Measurements from ENCODE around the gene CST8.

CST8 gene

GRCh38 chr20:23524146-23524545 lies 33.2 kb downstream of the CST8 start:
- no peak for DNase-seq

- DNase-seq: no peak
These were observed 35.9 kb downstream of the CST8 start for GRCh38 chr20:23526850-23527249.

- DNase-seq: no peak
These were observed 38.0 kb downstream of the CST8 start for GRCh38 chr20:23528867-23529431.

- DNase-seq: no peak
These were observed 40.1 kb downstream of the CST8 start for GRCh38 chr20:23530937-23531567.

- no peak for DNase-seq
These were observed 41.6 kb downstream of the CST8 start for GRCh38 chr20:23532533-23532932.

- DNase-seq: no peak
These were observed 42.2 kb downstream of the CST8 start for GRCh38 chr20:23533161-23533560.

- DNase-seq: no peak
These were observed 44.1 kb downstream of the CST8 start for GRCh38 chr20:23534801-23535593.

- DNase-seq: no peak
These were observed 45.5 kb downstream of the CST8 start for GRCh38 chr20:23536328-23536974.

GRCh38 chr20:23537030-23537429 lies 46.1 kb downstream of the CST8 start:
- no peak for DNase-seq

- no peak for DNase-seq
These were observed 49.7 kb downstream of the CST8 start for GRCh38 chr20:23540624-23541023.

- DNase-seq: no peak
These were observed 50.4 kb downstream of the CST8 start for GRCh38 chr20:23541330-23541729.

GRCh38 chr20:23541776-23542175 lies 50.9 kb downstream of the CST8 start:
- no peak for DNase-seq

- DNase-seq: no peak
These were observed 51.9 kb downstream of the CST8 start for GRCh38 chr20:23542801-23543200.

GRCh38 chr20:23544133-23544532 lies 53.2 kb downstream of the CST8 start:
- DNase-seq: no peak

All from NCI-H1417 (cell line).